Stimulated activated CD8-positive, alpha-beta memory T cell treated with anti-CD3 and anti-CD28 coated beads, Interleukin-4, amount 100 ng/mL, for 24 hours (primary cell): ENCODE measurements around the gene EP300.
A peak's percentile ranks its signal among the peaks of the same experiment; 100 is the strongest.
"Not testable (repeated sequence)": the region's sequence is repeated elsewhere in the genome, so short reads cannot be mapped to it uniquely, and the experiment has no call there.

Experiments
- DNase-seq: peaks from one replicate; pipeline ENCODE4 v3.0.0-alpha.2; 2020; ENCODE audit warnings: low read depth

The EP300 gene

GRCh38 chr22:41092023-41092817 lies at the start of gene EP300:
TSS of gene EP300 (plus strand) at chr22:41092592. CDS start at chr22:41093005, 413 bp downstream.
- DNase-seq, result peak; percentile 77

GRCh38 chr22:41043722-41044121 lies 48.7 kb upstream of the EP300 start:
- no peak for DNase-seq

GRCh38 chr22:41045575-41045974 lies 46.8 kb upstream of the EP300 start:
- not testable (repeated sequence) for DNase-seq

- no peak for DNase-seq
These were observed 44.6 kb upstream of the EP300 start for GRCh38 chr22:41047801-41048211.

GRCh38 chr22:41048345-41048744 lies 44.0 kb upstream of the EP300 start:
- DNase-seq, result not testable (repeated sequence)

- DNase-seq, result no peak
These were observed 43.3 kb upstream of the EP300 start for GRCh38 chr22:41048791-41049717.

- not testable (repeated sequence) for DNase-seq
These were observed 42.6 kb upstream of the EP300 start for GRCh38 chr22:41049795-41050194.

- DNase-seq, result no peak
These were observed 41.5 kb upstream of the EP300 start for GRCh38 chr22:41050883-41051282.

GRCh38 chr22:41052661-41053490 lies 39.5 kb upstream of the EP300 start:
- DNase-seq, result no peak

- DNase-seq, result no peak
These were observed 35.3 kb upstream of the EP300 start for GRCh38 chr22:41057076-41057475.

- no peak for DNase-seq
These were observed 30.2 kb upstream of the EP300 start for GRCh38 chr22:41062146-41062545.

GRCh38 chr22:41064326-41064725 lies 28.1 kb upstream of the EP300 start:
- DNase-seq, result not testable (repeated sequence)

- not testable (repeated sequence) for DNase-seq
These were observed 26.1 kb upstream of the EP300 start for GRCh38 chr22:41066341-41066740.

GRCh38 chr22:41067968-41068367 lies 24.4 kb upstream of the EP300 start:
- DNase-seq, result not testable (repeated sequence)

GRCh38 chr22:41070665-41071331 lies 21.6 kb upstream of the EP300 start:
- no peak for DNase-seq

GRCh38 chr22:41074061-41074460 lies 18.3 kb upstream of the EP300 start:
- no peak for DNase-seq

- DNase-seq, result no peak
These were observed 17.9 kb upstream of the EP300 start for GRCh38 chr22:41074466-41074865.

- no peak for DNase-seq
These were observed 17.3 kb upstream of the EP300 start for GRCh38 chr22:41074941-41075710.

GRCh38 chr22:41075946-41076345 lies 16.4 kb upstream of the EP300 start:
- DNase-seq, result no peak

- DNase-seq, result no peak
These were observed 15.5 kb upstream of the EP300 start for GRCh38 chr22:41076857-41077256.

GRCh38 chr22:41078931-41079330 lies 13.5 kb upstream of the EP300 start:
- DNase-seq, result no peak
